Placental pericyte (primary cell): ENCODE measurements around the gene HMGB1. TPM values are rescaled to one million over a fixed set of nuclear protein-coding genes. Genes with fewer than 3 reads are reported as not detected.

Experiments used
- total RNA-seq: library from RNA; depleted of rRNA; stranded (reverse); fragments of >200 nt; gene quantifications from 2 replicates; pipeline ENCODE4 v1.2.3, GENCODE V29; 2012

Gene HMGB1
- total RNA-seq: 77.7 and 273 TPM in 2 replicates

GRCh38 chr13:30465593-30466357, at the start of gene HMGB1:
HMGB1 (minus strand) TSS chr13:30465936; CDS start chr13:30463680, 2,256 bp downstream.

DNA sequence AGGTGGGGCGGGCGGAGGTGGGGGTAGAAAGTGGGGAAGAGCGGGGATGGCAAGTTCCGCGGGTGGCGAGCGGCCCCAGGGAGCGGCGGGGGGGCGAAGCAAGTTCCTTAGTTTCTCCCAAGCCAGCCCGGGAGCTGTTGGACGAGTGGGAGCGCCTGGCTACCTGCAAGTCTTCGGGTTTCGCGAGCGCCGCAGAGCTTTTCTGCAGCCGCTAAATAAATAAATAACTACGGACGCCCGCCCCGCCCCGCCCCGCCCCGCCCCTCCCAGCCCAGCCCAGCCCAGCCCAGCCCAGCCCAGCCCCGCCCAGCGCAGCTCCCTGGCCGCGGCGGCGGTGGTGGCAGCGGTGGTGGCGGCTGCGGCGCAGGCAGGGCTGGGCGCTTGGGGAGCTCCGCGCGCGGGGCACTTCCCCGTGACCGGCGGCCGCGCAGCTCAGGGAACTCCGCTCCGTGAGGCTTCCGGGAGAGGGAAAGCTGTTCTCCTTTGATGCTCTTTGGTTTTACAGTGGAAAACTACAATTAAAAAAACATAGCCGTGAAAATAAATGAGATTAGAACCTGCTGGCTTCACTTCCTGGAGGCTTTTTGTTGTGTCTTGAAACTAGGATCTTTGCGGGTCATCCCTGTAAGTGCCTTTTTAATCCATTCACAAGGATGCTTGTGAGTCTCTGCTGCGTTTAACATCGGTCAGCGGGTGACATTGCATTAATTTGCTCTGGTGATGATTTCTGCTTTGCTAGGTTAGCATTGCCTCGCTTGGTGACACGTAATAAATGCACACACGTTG, 43.5 kb downstream of the HMGB1 start, which contains the start of gene UBE2L5:
Gene UBE2L5, plus strand, starts transcription at position 440 of the 786 bp plus-strand sequence. CDS start 5,498 bp downstream, outside the sequence.

Other genes with a start within 250 kb of the HMGB1 start
- 13.6 and 50.5 TPM in 2 replicates for gene KATNAL1, start 158.4 kb downstream of the HMGB1 start, total RNA-seq
- not detected in 2 replicates for gene UBE2L5, start 43.4 kb downstream of the HMGB1 start, total RNA-seq
- gene USPL1, start 152.0 kb upstream of the HMGB1 start, total RNA-seq: 31.1 and 36.3 TPM in 2 replicates